GM23338 (cell line): ENCODE measurements around the gene TNFAIP3. TPM values are rescaled to one million over a fixed set of nuclear protein-coding genes. Genes with fewer than 3 reads are reported as not detected.

Experiments
- ATAC-seq: fragments of 200-7000 bp; cut with Tn5 transposase; 3 replicates; pipeline ENCODE4 v1.9.1; 2020
- DNase-seq: peaks from one replicate; pipeline ENCODE4 v3.0.0-alpha.2; 2015; ENCODE audit warnings: low spot score
- H2AFZ ChIP-seq: fragments of 200-600 bp; sonication (generic); 2 replicates; pipeline ENCODE4 v1.8.0; 2016; ENCODE audit warnings: antibody characterized with exemption, mild to moderate bottlenecking, moderate library complexity
- H3F3A ChIP-seq: fragments of 200-600 bp; sonication (generic); replicated peaks from 2 replicates; pipeline ENCODE4 v1.8.0; 2017; ENCODE audit warnings: antibody characterized with exemption, mixed run types, low read depth
- H3K27ac ChIP-seq: fragments of 200-600 bp; sonication (generic); 2 replicates; pipeline ENCODE4 v1.6.1; 2016; ENCODE audit warnings: low read depth
- H3K27me3 ChIP-seq: fragments of 200-600 bp; sonication (generic); 2 replicates; pipeline ENCODE4 v1.8.0; 2016; ENCODE audit warnings: mild to moderate bottlenecking, mixed run types, moderate library complexity; ENCODE audit not compliant: insufficient read depth
- H3K36me3 ChIP-seq: fragments of 200-600 bp; sonication (generic); 2 replicates; pipeline ENCODE4 v1.8.0; 2016; ENCODE audit warnings: mild to moderate bottlenecking; ENCODE audit not compliant: insufficient read depth
- H3K4me1 ChIP-seq: fragments of 200-600 bp; sonication (generic); 2 replicates; pipeline ENCODE4 v1.8.0; 2016; ENCODE audit warnings: mild to moderate bottlenecking, moderate library complexity; ENCODE audit not compliant: insufficient read depth
- H3K4me2 ChIP-seq: fragments of 200-600 bp; sonication (generic); 2 replicates; pipeline ENCODE4 v1.7.1; 2017; ENCODE audit warnings: mixed run types
- H3K4me3 ChIP-seq: fragments of 200-600 bp; sonication (generic); 2 replicates; pipeline ENCODE4 v1.6.1; 2016; ENCODE audit warnings: mixed run types
- H3K79me2 ChIP-seq: fragments of 200-600 bp; sonication (generic); replicated peaks from 2 replicates; pipeline ENCODE4 v1.8.0; 2017; ENCODE audit warnings: mild to moderate bottlenecking; ENCODE audit not compliant: insufficient read depth
- H3K9me2 ChIP-seq: fragments of 200-600 bp; sonication (generic); 2 replicates; pipeline ENCODE4 v1.8.0; 2017; ENCODE audit not compliant: insufficient read depth
- H4K20me1 ChIP-seq: fragments of 200-600 bp; sonication (generic); replicated peaks from 2 replicates; pipeline ENCODE4 v1.8.0; 2017; ENCODE audit warnings: mild to moderate bottlenecking; ENCODE audit not compliant: insufficient read depth
- H3K27ac Mint-ChIP-seq: 2 replicates; pipeline ENCODE4 v1.8.0; 2020; ENCODE audit warnings: inconsistent platforms, mild to moderate bottlenecking, moderate library complexity, mixed read lengths
- H3K27me3 Mint-ChIP-seq: 3 replicates; pipeline ENCODE4 v1.8.0; 2022; ENCODE audit warnings: low read depth, mild to moderate bottlenecking, moderate library complexity, mixed read lengths, inconsistent platforms; ENCODE audit not compliant: insufficient read depth, poor library complexity
- H3K36me3 Mint-ChIP-seq: 3 replicates; pipeline ENCODE4 v1.8.0; 2021; ENCODE audit warnings: low read depth, mild to moderate bottlenecking, inconsistent platforms, moderate library complexity, mixed read lengths
- H3K4me1 Mint-ChIP-seq: 3 replicates; pipeline ENCODE4 v1.8.0; 2020; ENCODE audit warnings: mild to moderate bottlenecking, inconsistent platforms, mixed read lengths
- H3K4me3 Mint-ChIP-seq: 3 replicates; pipeline ENCODE4 v1.8.0; 2021; ENCODE audit warnings: moderate library complexity, mild to moderate bottlenecking, inconsistent platforms, mixed read lengths
- H3K9me3 Mint-ChIP-seq: 3 replicates; pipeline ENCODE4 v1.8.0; 2020; ENCODE audit warnings: moderate library complexity, mild to moderate bottlenecking, inconsistent platforms, mixed read lengths
- ETS1 ChIP-seq: IDR thresholded peaks from 2 replicates; pipeline ENCODE4 v1.6.1; 2016; ENCODE audit warnings: antibody characterized with exemption
- EZH2 ChIP-seq: fragments of 200-600 bp; sonication (generic); IDR thresholded peaks from one replicate; pipeline ENCODE4 v1.8.0; 2017; ENCODE audit warnings: antibody characterized with exemption, mild to moderate bottlenecking, low read depth; ENCODE audit not compliant: unreplicated experiment
- JUNB ChIP-seq: IDR thresholded peaks from one replicate; pipeline ENCODE4 v1.6.1; 2016; ENCODE audit warnings: antibody characterized with exemption; ENCODE audit not compliant: unreplicated experiment
- NANOG ChIP-seq: IDR thresholded peaks from 2 replicates; pipeline ENCODE4 v1.6.1; 2016; ENCODE audit warnings: antibody characterized with exemption, borderline replicate concordance
- POLR2AphosphoS5 ChIP-seq: IDR thresholded peaks from 2 replicates; pipeline ENCODE4 v1.6.1; 2016; ENCODE audit warnings: antibody characterized with exemption, low read depth
- STAT1 ChIP-seq: IDR thresholded peaks from one replicate; pipeline ENCODE4 v1.6.1; 2016; ENCODE audit warnings: antibody characterized with exemption; ENCODE audit not compliant: unreplicated experiment
- polyA plus RNA-seq: library from polyadenylated mRNA; unstranded; fragments of >200 nt; fragmentation: Nextera tagmentation; extraction: Ambion mirVana; gene quantifications from 2 replicates; pipeline ENCODE4 v1.2.1, GENCODE V29; 2016
- total RNA-seq: library from RNA; depleted of rRNA; stranded (reverse); fragments of >200 nt; shearing (Covaris generic); gene quantifications from 2 replicates; pipeline ENCODE4 v1.2.3, GENCODE V29; 2014
- TF ChIP-seq, protein P1 (sequence below): IDR thresholded peaks from one replicate; pipeline ENCODE4 v1.6.1; 2018; ENCODE audit warnings: antibody characterized with exemption; ENCODE audit not compliant: unreplicated experiment
- TF ChIP-seq, protein P2 (sequence below), 2 experiments: fragments of 200-600 bp in 1 of 2; sonication (generic) in 1 of 2; conservative IDR thresholded peaks; 2 replicates each; pipeline versions ENCODE4 v1.5.1 to v1.6.1; 2016 to 2017; ENCODE audit warnings: antibody characterized with exemption in 2 of 2, low read depth in 2 of 2, mild to moderate bottlenecking in 2 of 2, moderate library complexity in 1 of 2
- TF ChIP-seq, protein P3 (sequence below): fragments of 250-450 bp; sonication (Bioruptor Pico); IDR thresholded peaks from 2 replicates; pipeline ENCODE4 v1.5.0; 2020; ENCODE audit warnings: mild to moderate bottlenecking, moderate library complexity

Gene TNFAIP3
- total and polyA plus RNA-seq, 2 experiments from 2014 or later: 2.1 to 2.3 TPM

GRCh38 chr6:137846772-137847313 is 20.2 kb upstream of the TNFAIP3 start (continued):
- TF ChIP-seq, protein P1, sequence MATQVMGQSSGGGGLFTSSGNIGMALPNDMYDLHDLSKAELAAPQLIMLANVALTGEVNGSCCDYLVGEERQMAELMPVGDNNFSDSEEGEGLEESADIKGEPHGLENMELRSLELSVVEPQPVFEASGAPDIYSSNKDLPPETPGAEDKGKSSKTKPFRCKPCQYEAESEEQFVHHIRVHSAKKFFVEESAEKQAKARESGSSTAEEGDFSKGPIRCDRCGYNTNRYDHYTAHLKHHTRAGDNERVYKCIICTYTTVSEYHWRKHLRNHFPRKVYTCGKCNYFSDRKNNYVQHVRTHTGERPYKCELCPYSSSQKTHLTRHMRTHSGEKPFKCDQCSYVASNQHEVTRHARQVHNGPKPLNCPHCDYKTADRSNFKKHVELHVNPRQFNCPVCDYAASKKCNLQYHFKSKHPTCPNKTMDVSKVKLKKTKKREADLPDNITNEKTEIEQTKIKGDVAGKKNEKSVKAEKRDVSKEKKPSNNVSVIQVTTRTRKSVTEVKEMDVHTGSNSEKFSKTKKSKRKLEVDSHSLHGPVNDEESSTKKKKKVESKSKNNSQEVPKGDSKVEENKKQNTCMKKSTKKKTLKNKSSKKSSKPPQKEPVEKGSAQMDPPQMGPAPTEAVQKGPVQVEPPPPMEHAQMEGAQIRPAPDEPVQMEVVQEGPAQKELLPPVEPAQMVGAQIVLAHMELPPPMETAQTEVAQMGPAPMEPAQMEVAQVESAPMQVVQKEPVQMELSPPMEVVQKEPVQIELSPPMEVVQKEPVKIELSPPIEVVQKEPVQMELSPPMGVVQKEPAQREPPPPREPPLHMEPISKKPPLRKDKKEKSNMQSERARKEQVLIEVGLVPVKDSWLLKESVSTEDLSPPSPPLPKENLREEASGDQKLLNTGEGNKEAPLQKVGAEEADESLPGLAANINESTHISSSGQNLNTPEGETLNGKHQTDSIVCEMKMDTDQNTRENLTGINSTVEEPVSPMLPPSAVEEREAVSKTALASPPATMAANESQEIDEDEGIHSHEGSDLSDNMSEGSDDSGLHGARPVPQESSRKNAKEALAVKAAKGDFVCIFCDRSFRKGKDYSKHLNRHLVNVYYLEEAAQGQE: no peak
- TF ChIP-seq POLR2AphosphoS5: no peak
- no peak for TF ChIP-seq STAT1
- no peak for TF ChIP-seq NANOG
- TF ChIP-seq EZH2: no peak

DNA sequence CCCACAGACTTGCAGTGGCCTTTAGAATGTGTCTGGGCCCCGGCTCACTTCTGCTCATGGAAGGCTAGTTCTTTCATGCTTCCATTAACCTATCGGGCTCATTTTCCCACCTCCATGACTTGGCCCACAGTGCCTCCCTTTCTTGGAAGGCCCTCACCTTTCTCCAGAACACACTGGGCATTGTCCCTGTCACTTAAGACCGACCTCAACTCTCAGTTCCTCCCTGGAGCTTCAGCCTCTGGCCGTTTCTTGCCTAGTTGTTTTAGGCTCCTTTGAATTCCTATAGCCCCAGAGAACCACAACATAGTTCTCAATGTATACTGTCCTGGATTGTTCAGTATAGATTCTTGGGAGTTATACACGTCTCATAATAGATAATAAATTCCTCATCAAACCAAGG is 19.3 kb upstream of the TNFAIP3 start:
- Mint-ChIP-seq H3K27me3 (peaks cover 6% of the 10 kb centered on the region), H3K4me1 (no peaks in the 10 kb centered on the region), H3K9me3 (no peaks in the 10 kb centered on the region; the same call in 2 of the 3 replicates), H3K36me3 (no peaks in the 10 kb centered on the region), H3K4me3 (no peak overlapping the region), H3K27ac (no peak overlapping the region)
- H2AFZ ChIP-seq: no peak overlapping the region
- H3K4me2 ChIP-seq: no peak overlapping the region
- no peak for DNase-seq
- H3K36me3 ChIP-seq: no peaks in the 10 kb centered on the region
- no peak overlapping the region for H3K27ac ChIP-seq
- H3K79me2 ChIP-seq: no peaks in the 10 kb centered on the region
- no peaks in the 10 kb centered on the region for H4K20me1 ChIP-seq
- TF ChIP-seq, protein P2, sequence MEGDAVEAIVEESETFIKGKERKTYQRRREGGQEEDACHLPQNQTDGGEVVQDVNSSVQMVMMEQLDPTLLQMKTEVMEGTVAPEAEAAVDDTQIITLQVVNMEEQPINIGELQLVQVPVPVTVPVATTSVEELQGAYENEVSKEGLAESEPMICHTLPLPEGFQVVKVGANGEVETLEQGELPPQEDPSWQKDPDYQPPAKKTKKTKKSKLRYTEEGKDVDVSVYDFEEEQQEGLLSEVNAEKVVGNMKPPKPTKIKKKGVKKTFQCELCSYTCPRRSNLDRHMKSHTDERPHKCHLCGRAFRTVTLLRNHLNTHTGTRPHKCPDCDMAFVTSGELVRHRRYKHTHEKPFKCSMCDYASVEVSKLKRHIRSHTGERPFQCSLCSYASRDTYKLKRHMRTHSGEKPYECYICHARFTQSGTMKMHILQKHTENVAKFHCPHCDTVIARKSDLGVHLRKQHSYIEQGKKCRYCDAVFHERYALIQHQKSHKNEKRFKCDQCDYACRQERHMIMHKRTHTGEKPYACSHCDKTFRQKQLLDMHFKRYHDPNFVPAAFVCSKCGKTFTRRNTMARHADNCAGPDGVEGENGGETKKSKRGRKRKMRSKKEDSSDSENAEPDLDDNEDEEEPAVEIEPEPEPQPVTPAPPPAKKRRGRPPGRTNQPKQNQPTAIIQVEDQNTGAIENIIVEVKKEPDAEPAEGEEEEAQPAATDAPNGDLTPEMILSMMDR (conservative IDR thresholded peaks at IDR 0.05; ENCODE audit: low read depth in 2 of 2): no peak
- TF ChIP-seq JUNB (no peak), ETS1 (no peak)
- TF ChIP-seq, protein P3, sequence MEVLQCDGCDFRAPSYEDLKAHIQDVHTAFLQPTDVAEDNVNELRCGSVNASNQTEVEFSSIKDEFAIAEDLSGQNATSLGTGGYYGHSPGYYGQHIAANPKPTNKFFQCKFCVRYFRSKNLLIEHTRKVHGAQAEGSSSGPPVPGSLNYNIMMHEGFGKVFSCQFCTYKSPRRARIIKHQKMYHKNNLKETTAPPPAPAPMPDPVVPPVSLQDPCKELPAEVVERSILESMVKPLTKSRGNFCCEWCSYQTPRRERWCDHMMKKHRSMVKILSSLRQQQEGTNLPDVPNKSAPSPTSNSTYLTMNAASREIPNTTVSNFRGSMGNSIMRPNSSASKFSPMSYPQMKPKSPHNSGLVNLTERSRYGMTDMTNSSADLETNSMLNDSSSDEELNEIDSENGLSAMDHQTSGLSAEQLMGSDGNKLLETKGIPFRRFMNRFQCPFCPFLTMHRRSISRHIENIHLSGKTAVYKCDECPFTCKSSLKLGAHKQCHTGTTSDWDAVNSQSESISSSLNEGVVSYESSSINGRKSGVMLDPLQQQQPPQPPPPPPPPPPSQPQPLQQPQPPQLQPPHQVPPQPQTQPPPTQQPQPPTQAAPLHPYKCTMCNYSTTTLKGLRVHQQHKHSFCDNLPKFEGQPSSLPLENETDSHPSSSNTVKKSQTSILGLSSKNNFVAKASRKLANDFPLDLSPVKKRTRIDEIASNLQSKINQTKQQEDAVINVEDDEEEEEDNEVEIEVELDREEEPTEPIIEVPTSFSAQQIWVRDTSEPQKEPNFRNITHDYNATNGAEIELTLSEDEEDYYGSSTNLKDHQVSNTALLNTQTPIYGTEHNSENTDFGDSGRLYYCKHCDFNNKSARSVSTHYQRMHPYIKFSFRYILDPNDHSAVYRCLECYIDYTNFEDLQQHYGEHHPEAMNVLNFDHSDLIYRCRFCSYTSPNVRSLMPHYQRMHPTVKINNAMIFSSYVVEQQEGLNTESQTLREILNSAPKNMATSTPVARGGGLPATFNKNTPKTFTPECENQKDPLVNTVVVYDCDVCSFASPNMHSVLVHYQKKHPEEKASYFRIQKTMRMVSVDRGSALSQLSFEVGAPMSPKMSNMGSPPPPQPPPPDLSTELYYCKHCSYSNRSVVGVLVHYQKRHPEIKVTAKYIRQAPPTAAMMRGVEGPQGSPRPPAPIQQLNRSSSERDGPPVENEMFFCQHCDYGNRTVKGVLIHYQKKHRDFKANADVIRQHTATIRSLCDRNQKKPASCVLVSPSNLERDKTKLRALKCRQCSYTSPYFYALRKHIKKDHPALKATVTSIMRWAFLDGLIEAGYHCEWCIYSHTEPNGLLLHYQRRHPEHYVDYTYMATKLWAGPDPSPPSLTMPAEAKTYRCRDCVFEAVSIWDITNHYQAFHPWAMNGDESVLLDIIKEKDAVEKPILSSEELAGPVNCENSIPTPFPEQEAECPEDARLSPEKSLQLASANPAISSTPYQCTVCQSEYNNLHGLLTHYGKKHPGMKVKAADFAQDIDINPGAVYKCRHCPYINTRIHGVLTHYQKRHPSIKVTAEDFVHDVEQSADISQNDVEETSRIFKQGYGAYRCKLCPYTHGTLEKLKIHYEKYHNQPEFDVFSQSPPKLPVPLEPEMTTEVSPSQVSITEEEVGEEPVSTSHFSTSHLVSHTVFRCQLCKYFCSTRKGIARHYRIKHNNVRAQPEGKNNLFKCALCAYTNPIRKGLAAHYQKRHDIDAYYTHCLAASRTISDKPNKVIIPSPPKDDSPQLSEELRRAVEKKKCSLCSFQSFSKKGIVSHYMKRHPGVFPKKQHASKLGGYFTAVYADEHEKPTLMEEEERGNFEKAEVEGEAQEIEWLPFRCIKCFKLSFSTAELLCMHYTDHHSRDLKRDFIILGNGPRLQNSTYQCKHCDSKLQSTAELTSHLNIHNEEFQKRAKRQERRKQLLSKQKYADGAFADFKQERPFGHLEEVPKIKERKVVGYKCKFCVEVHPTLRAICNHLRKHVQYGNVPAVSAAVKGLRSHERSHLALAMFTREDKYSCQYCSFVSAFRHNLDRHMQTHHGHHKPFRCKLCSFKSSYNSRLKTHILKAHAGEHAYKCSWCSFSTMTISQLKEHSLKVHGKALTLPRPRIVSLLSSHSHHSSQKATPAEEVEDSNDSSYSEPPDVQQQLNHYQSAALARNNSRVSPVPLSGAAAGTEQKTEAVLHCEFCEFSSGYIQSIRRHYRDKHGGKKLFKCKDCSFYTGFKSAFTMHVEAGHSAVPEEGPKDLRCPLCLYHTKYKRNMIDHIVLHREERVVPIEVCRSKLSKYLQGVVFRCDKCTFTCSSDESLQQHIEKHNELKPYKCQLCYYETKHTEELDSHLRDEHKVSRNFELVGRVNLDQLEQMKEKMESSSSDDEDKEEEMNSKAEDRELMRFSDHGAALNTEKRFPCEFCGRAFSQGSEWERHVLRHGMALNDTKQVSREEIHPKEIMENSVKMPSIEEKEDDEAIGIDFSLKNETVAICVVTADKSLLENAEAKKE (CRISPR knock-in tag): no peak
- H3K4me3 ChIP-seq: no peak overlapping the region
- no peaks in the 10 kb centered on the region for H3K27me3 ChIP-seq
- peaks cover 22% of the 10 kb centered on the region for H3K9me2 ChIP-seq
- no peaks in the 10 kb centered on the region for H3F3A ChIP-seq
- peaks cover 4% of the 10 kb centered on the region; the same call in 1 of the 2 replicates for H3K4me1 ChIP-seq
- no peak for ATAC-seq
